HG03196 (cell line): ENCODE results near the gene OR51L1.

Experiments
- ATAC-seq: cut with Tn5 transposase; IDR thresholded peaks from one replicate; pipeline ENCODE4 v1.9.1; 2021; ENCODE audit not compliant: unreplicated experiment

The OR51L1 gene

DNA sequence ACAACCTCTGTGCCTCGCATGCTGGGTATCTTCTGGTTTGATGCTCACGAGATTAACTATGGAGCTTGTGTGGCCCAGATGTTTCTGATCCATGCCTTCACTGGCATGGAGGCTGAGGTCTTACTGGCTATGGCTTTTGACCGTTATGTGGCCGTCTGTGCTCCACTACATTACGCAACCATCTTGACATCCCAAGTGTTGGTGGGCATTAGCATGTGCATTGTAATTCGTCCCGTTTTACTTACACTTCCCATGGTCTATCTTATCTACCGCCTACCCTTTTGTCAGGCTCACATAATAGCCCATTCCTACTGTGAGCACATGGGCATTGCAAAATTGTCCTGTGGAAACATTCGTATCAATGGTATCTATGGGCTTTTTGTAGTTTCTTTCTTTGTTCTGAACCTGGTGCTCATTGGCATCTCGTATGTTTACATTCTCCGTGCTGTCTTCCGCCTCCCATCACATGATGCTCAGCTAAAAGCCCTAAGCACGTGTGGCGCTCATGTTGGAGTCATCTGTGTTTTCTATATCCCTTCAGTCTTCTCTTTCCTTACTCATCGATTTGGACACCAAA, 52.2 kb downstream of the OR51L1 start:
- no peak for ATAC-seq
